ENCODE results near the gene IKZF2. TPM values are rescaled to one million over a fixed set of nuclear protein-coding genes. Genes with fewer than 3 reads are reported as not detected.
A peak's percentile ranks its signal among the peaks of the same experiment; 100 is the strongest.

Gene IKZF2
- total and polyA plus RNA-seq, 10 of the 15 experiments (the other 5 are each of a cell fraction or from before 2014, with no cell fraction given): 15.2 to 266 (median 87.2) TPM

DNA sequence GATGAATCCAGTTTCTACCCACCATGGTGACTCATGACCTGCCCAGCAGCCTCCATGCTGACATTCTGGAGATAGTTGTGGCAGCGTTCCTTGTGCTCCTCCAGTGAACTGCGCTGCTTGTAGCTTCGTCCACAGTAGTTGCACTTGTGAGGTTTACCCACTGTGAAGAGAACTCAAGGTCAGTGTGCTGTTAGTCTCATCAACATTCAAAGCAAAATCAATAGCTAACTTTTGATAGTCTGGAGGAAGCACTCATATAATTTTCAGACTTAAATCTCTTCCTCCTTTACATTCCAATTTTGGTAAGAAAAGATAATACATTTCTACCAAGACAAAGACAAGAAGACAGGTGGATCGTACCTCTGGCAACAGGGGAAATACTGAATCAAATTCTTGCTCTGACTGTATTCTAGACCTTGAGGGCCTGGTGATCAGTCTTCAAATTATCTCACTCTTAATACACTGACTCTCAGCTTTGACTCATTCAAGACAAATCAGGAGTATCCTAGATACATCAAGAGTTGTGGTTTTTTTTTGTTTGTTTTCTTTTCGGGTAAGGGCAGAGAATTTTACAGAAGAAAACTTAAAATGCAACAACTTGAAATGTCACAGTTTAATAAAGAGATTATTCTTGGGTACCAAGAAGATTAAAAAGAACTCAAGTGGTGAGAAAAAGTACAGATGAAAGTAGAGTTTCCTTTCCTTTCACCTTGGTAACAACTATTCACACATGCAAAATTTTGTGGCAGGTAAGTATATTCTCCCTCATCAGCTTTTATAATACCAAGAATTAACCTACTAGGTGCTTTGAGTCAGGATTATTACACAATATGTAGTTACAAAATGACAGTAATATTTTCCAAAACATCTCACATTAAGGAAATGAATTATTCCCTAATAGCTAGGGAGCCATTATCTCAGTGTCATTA, 129.2 kb downstream of the IKZF2 start (continued):
- TF ChIP-seq BMI1 (IDR thresholded peaks at IDR 0.05; ENCODE audit: borderline replicate concordance) (peak; percentile 34; the same call in 1 of the 2 replicates), PML (IDR thresholded peaks at IDR 0.05; ENCODE audit: low read length) (peak; percentile 98), BACH1 (IDR thresholded peaks at IDR 0.05; ENCODE audit: borderline replicate concordance) (peak; percentile 39), DPF2 (IDR thresholded peaks at IDR 0.05) (no peak; the same call in 1 of the 2 replicates), TBL1XR1 (IDR thresholded peaks at IDR 0.05; ENCODE audit: low read depth, low read length) (no peak), EGR1 (IDR thresholded peaks at IDR 0.05; ENCODE audit: borderline replicate concordance in 1 of 2, low read depth in 2 of 2, low read length in 2 of 2) (no peak), TCF3 (IDR thresholded peaks at IDR 0.05; ENCODE audit: borderline replicate concordance, insufficient read depth, low read depth, low read length) (0 out of 2 replicates have a peak, but pooled peaks have one; percentile 56), MTA2 (IDR thresholded peaks at IDR 0.05; ENCODE audit: low read depth) (peak; percentile 65), IKZF2 (IDR thresholded peaks at IDR 0.05) (peak; percentile 64 to 66), ZBED1 (IDR thresholded peaks at IDR 0.05; ENCODE audit: borderline replicate concordance) (peak; percentile 78; the same call in 1 of the 2 replicates), MYC (IDR thresholded peaks at IDR 0.05; ENCODE audit: insufficient read depth, insufficient read length, insufficient replicate concordance, low read length, severe bottlenecking) (no peak), MYB (IDR thresholded peaks at IDR 0.05; ENCODE audit: borderline replicate concordance, low read depth, low read length) (no peak), MTA3 (IDR thresholded peaks at IDR 0.05; ENCODE audit: borderline replicate concordance, low read length) (peak; percentile 82; the same call in 1 of the 2 replicates), BRCA1 (IDR thresholded peaks at IDR 0.05; ENCODE audit: low read depth, low read length) (no peak), LARP7 (IDR thresholded peaks at IDR 0.05) (peak; percentile 72; the same call in 1 of the 2 replicates), IKZF1 (conservative IDR thresholded peaks at IDR 0.05) (peak; percentile 49), HDGF (IDR thresholded peaks at IDR 0.05) (no peak)
- TF ChIP-seq, protein P1, sequence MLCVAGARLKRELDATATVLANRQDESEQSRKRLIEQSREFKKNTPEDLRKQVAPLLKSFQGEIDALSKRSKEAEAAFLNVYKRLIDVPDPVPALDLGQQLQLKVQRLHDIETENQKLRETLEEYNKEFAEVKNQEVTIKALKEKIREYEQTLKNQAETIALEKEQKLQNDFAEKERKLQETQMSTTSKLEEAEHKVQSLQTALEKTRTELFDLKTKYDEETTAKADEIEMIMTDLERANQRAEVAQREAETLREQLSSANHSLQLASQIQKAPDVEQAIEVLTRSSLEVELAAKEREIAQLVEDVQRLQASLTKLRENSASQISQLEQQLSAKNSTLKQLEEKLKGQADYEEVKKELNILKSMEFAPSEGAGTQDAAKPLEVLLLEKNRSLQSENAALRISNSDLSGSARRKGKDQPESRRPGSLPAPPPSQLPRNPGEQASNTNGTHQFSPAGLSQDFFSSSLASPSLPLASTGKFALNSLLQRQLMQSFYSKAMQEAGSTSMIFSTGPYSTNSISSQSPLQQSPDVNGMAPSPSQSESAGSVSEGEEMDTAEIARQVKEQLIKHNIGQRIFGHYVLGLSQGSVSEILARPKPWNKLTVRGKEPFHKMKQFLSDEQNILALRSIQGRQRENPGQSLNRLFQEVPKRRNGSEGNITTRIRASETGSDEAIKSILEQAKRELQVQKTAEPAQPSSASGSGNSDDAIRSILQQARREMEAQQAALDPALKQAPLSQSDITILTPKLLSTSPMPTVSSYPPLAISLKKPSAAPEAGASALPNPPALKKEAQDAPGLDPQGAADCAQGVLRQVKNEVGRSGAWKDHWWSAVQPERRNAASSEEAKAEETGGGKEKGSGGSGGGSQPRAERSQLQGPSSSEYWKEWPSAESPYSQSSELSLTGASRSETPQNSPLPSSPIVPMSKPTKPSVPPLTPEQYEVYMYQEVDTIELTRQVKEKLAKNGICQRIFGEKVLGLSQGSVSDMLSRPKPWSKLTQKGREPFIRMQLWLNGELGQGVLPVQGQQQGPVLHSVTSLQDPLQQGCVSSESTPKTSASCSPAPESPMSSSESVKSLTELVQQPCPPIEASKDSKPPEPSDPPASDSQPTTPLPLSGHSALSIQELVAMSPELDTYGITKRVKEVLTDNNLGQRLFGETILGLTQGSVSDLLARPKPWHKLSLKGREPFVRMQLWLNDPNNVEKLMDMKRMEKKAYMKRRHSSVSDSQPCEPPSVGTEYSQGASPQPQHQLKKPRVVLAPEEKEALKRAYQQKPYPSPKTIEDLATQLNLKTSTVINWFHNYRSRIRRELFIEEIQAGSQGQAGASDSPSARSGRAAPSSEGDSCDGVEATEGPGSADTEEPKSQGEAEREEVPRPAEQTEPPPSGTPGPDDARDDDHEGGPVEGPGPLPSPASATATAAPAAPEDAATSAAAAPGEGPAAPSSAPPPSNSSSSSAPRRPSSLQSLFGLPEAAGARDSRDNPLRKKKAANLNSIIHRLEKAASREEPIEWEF (IDR thresholded peaks at IDR 0.05; ENCODE audit: insufficient replicate concordance, low read depth, low read length): no peak
- TF ChIP-seq, protein P2, sequence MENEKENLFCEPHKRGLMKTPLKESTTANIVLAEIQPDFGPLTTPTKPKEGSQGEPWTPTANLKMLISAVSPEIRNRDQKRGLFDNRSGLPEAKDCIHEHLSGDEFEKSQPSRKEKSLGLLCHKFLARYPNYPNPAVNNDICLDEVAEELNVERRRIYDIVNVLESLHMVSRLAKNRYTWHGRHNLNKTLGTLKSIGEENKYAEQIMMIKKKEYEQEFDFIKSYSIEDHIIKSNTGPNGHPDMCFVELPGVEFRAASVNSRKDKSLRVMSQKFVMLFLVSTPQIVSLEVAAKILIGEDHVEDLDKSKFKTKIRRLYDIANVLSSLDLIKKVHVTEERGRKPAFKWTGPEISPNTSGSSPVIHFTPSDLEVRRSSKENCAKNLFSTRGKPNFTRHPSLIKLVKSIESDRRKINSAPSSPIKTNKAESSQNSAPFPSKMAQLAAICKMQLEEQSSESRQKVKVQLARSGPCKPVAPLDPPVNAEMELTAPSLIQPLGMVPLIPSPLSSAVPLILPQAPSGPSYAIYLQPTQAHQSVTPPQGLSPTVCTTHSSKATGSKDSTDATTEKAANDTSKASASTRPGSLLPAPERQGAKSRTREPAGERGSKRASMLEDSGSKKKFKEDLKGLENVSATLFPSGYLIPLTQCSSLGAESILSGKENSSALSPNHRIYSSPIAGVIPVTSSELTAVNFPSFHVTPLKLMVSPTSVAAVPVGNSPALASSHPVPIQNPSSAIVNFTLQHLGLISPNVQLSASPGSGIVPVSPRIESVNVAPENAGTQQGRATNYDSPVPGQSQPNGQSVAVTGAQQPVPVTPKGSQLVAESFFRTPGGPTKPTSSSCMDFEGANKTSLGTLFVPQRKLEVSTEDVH (IDR thresholded peaks at IDR 0.05; ENCODE audit: low read depth, partially characterized antibody): no peak
- TF ChIP-seq, protein P3, sequence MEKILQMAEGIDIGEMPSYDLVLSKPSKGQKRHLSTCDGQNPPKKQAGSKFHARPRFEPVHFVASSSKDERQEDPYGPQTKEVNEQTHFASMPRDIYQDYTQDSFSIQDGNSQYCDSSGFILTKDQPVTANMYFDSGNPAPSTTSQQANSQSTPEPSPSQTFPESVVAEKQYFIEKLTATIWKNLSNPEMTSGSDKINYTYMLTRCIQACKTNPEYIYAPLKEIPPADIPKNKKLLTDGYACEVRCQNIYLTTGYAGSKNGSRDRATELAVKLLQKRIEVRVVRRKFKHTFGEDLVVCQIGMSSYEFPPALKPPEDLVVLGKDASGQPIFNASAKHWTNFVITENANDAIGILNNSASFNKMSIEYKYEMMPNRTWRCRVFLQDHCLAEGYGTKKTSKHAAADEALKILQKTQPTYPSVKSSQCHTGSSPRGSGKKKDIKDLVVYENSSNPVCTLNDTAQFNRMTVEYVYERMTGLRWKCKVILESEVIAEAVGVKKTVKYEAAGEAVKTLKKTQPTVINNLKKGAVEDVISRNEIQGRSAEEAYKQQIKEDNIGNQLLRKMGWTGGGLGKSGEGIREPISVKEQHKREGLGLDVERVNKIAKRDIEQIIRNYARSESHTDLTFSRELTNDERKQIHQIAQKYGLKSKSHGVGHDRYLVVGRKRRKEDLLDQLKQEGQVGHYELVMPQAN (conservative IDR thresholded peaks at IDR 0.05): no peak

Data from GM12878 (cell line).